ENCODE results near the gene TWIST1.

TWIST1 gene

DNA sequence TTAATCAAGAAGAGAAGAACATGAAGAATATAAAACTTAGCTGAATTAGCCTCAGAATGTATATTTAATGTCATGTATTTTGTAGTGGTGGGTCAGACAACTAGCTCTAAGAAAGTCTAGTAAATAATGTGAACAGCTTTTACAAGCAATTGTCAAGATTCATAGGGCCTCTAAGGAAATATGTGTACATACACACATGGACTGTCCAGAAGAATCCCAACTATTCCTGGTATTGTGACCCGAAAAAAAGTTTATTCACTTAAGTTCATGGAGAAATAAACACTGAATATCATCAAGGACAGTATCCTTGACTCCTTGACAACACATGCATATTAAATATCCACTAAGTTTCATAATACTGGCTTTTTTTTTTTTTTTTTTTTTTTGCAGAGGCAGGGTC is 11.4 kb upstream of the TWIST1 start:
- Histone ChIP-seq H3K9ac (ENCODE audit: low read length) (no peak overlapping the region), H3K27me3 (ENCODE audit: insufficient read depth, low read length) (no peaks in the 10 kb centered on the region), H3K9me3 (ENCODE audit: low read length) (no peaks in the 10 kb centered on the region), H3K9me2 (ENCODE audit: low read depth, low read length) (no peaks in the 10 kb centered on the region), H3F3A (ENCODE audit: insufficient read depth, low read length) (no peaks in the 10 kb centered on the region), H3K4me2 (ENCODE audit: low read length) (no peak overlapping the region), H2AFZ (ENCODE audit: low read length) (no peak overlapping the region), H3K36me3 (ENCODE audit: insufficient read depth, low read length) (no peaks in the 10 kb centered on the region), H3K79me2 (ENCODE audit: insufficient read depth, low read length) (no peaks in the 10 kb centered on the region), H3K4me3 (ENCODE audit: low read depth, low read length, poor library complexity, severe bottlenecking) (no peak overlapping the region), H3K4me1 (ENCODE audit: insufficient read depth, low read length, severe bottlenecking) (no peaks in the 10 kb centered on the region), H4K20me1 (ENCODE audit: insufficient read depth, low read length) (no peaks in the 10 kb centered on the region), H3K27ac (ENCODE audit: low read depth, low read length, poor library complexity, severe bottlenecking) (no peak overlapping the region)
- no peak for TF ChIP-seq EZH2 (IDR thresholded peaks at IDR 0.05; ENCODE audit: borderline replicate concordance, low read length)
- TF ChIP-seq, protein P1, sequence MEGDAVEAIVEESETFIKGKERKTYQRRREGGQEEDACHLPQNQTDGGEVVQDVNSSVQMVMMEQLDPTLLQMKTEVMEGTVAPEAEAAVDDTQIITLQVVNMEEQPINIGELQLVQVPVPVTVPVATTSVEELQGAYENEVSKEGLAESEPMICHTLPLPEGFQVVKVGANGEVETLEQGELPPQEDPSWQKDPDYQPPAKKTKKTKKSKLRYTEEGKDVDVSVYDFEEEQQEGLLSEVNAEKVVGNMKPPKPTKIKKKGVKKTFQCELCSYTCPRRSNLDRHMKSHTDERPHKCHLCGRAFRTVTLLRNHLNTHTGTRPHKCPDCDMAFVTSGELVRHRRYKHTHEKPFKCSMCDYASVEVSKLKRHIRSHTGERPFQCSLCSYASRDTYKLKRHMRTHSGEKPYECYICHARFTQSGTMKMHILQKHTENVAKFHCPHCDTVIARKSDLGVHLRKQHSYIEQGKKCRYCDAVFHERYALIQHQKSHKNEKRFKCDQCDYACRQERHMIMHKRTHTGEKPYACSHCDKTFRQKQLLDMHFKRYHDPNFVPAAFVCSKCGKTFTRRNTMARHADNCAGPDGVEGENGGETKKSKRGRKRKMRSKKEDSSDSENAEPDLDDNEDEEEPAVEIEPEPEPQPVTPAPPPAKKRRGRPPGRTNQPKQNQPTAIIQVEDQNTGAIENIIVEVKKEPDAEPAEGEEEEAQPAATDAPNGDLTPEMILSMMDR (IDR thresholded peaks at IDR 0.05; ENCODE audit: low read length): no peak

DNA sequence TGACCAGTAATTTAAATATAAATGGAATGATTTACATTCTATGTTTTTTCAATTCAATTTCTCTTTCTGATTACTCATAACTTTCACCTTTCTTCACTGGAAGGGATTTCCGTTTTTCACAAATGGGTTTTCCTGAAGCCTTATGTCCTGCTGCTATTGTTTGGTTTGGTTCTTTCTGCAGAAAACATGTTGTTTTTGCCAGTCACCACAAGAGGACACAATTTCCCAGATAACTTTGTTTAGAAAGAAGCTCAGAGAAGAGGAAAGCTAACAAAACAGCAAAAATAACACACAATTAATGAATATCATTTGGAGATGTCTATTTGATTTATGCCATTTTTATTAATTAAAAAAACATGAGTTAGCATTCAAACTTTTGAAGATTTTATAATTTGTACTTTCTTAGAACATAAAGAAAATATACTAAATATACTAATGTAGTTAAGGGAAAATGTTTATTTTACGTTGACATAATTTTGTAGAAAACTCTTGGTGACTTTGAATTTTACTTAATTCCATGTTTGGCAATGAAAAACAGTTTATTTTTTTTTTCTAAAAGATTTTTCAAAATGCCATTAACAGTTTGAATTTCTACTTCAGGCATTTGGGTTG is 4.6 kb upstream of the TWIST1 start:
- no peaks in the 10 kb centered on the region for H3K9me3 ChIP-seq (ENCODE audit: low read length)
- no peak overlapping the region for H3K9ac ChIP-seq (ENCODE audit: low read length)
- H3K27me3 ChIP-seq (ENCODE audit: insufficient read depth, low read length): no peaks in the 10 kb centered on the region
- H3K27ac ChIP-seq (ENCODE audit: low read depth, low read length, poor library complexity, severe bottlenecking): no peak overlapping the region
- TF ChIP-seq, protein P1 (IDR thresholded peaks at IDR 0.05; ENCODE audit: low read length): peak; percentile 72
- no peak for TF ChIP-seq EZH2 (IDR thresholded peaks at IDR 0.05; ENCODE audit: borderline replicate concordance, low read length)
- H3K36me3 ChIP-seq (ENCODE audit: insufficient read depth, low read length): no peaks in the 10 kb centered on the region
- H3K9me2 ChIP-seq (ENCODE audit: low read depth, low read length): no peaks in the 10 kb centered on the region
- H3F3A ChIP-seq (ENCODE audit: insufficient read depth, low read length): no peaks in the 10 kb centered on the region
- no peak overlapping the region for H3K4me2 ChIP-seq (ENCODE audit: low read length)
- no peak overlapping the region for H2AFZ ChIP-seq (ENCODE audit: low read length)
- no peaks in the 10 kb centered on the region for H3K79me2 ChIP-seq (ENCODE audit: insufficient read depth, low read length)
- H3K4me3 ChIP-seq (ENCODE audit: low read depth, low read length, poor library complexity, severe bottlenecking): no peak overlapping the region
- no peaks in the 10 kb centered on the region for H4K20me1 ChIP-seq (ENCODE audit: insufficient read depth, low read length)
- no peaks in the 10 kb centered on the region for H3K4me1 ChIP-seq (ENCODE audit: insufficient read depth, low read length, severe bottlenecking)

DNA sequence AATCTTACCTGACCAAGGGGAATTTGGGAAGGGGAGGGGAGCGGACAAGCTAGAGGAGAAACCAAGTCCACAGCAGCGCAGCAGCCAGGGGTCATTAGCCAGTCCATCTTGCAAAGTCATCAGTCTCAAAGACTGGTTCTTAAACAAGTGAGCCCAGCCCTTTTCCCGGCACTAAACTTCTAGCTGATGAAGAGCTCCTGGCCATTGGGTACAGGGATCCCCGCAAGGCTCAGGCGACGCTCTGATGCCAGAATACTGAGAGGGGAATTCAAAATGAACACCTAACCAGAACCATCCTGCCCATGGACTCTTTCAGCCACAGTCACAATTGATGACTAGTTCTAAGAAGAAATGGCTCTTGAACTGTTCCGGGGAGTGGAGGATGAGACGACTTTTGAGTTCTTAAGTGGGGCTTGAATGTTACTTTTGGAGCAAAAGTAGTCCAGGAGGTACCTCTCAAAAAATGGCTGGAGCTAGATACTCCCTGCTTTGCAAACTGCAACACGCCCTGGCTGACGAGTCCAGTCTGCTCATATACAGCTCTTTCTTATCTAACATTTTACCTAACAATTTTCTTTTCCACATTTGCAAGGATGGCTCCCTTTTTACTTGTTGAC is 2.5 kb upstream of the TWIST1 start:
- H3K9ac ChIP-seq (ENCODE audit: low read length): no peak overlapping the region

More for the DNA sequence above, 2.5 kb upstream of the TWIST1 start:
- no peak overlapping the region for H3K4me3 ChIP-seq (ENCODE audit: low read depth, low read length, poor library complexity, severe bottlenecking)
- no peaks in the 10 kb centered on the region for H3K36me3 ChIP-seq (ENCODE audit: insufficient read depth, low read length)
- no peaks in the 10 kb centered on the region for H3K9me3 ChIP-seq (ENCODE audit: low read length)
- no peaks in the 10 kb centered on the region for H4K20me1 ChIP-seq (ENCODE audit: insufficient read depth, low read length)
- no peak overlapping the region for H3K27ac ChIP-seq (ENCODE audit: low read depth, low read length, poor library complexity, severe bottlenecking)
- no peak overlapping the region for H2AFZ ChIP-seq (ENCODE audit: low read length)
- no peak overlapping the region for H3K4me2 ChIP-seq (ENCODE audit: low read length)
- H3K4me1 ChIP-seq (ENCODE audit: insufficient read depth, low read length, severe bottlenecking): no peaks in the 10 kb centered on the region
- TF ChIP-seq, protein P1 (IDR thresholded peaks at IDR 0.05; ENCODE audit: low read length): no peak
- TF ChIP-seq EZH2 (IDR thresholded peaks at IDR 0.05; ENCODE audit: borderline replicate concordance, low read length): no peak
- no peaks in the 10 kb centered on the region for H3K9me2 ChIP-seq (ENCODE audit: low read depth, low read length)
- H3F3A ChIP-seq (ENCODE audit: insufficient read depth, low read length): no peaks in the 10 kb centered on the region
- H3K79me2 ChIP-seq (ENCODE audit: insufficient read depth, low read length): no peaks in the 10 kb centered on the region
- no peaks in the 10 kb centered on the region for H3K27me3 ChIP-seq (ENCODE audit: insufficient read depth, low read length)

All from OCI-LY1 (cell line).